Sigmoid colon (tissue), 7 donors: Measurements from ENCODE around the gene HSDL1. TPM values are rescaled to one million over a fixed set of nuclear protein-coding genes. Genes with fewer than 3 reads are reported as not detected.
A peak's percentile ranks its signal among the peaks of the same experiment; 100 is the strongest.

Source experiments
- DNase-seq: peaks from one replicate; pipeline ENCODE4 v3.0.0-alpha.2; 2019
- H3K27ac ChIP-seq, 4 donors: fragments of 200-600 bp; sonication (generic); one replicate each; pipeline ENCODE4 v1.5.1; 2016 to 2019; ENCODE audit warnings: mild to moderate bottlenecking in 1 of 4
- H3K27me3 ChIP-seq, 3 donors: fragments of 200-600 bp; sonication (generic); one replicate each; pipeline ENCODE4 v1.5.1; 2019; ENCODE audit warnings: mild to moderate bottlenecking in 1 of 3
- H3K36me3 ChIP-seq, 4 donors: fragments of 200-600 bp; sonication (generic); one replicate each; pipeline ENCODE4 v1.5.1; 2016 to 2019
- H3K4me1 ChIP-seq, 4 donors: fragments of 200-600 bp; sonication (generic); one replicate each; pipeline ENCODE4 v1.5.1; 2017 to 2019
- H3K4me3 ChIP-seq, 4 donors: fragments of 200-600 bp; sonication (generic); one replicate each; pipeline ENCODE4 v1.5.1; 2017 to 2019; ENCODE audit warnings: mild to moderate bottlenecking in 2 of 4, moderate library complexity in 1 of 4
- H3K9me3 ChIP-seq, 4 donors: fragments of 200-600 bp in 3 of 4; sonication (generic) in 3 of 4; one replicate each; pipeline versions ENCODE4 v1.5.1 to v1.6.1; 2013 to 2019
- EP300 ChIP-seq, 4 donors: sonication (generic); formaldehyde crosslinking; IDR thresholded peaks; one replicate each; pipeline ENCODE4 v1.6.1; 2017; ENCODE audit warnings: antibody characterized with exemption in 4 of 4
- POLR2A ChIP-seq, 2 donors: fragments of 450-650 bp; IDR thresholded peaks; one replicate each; pipeline ENCODE4 v1.6.1; 2016; ENCODE audit warnings: antibody characterized with exemption in 2 of 2, mild to moderate bottlenecking in 2 of 2, moderate library complexity in 2 of 2
- POLR2AphosphoS5 ChIP-seq, 4 donors: sonication (generic); formaldehyde crosslinking; IDR thresholded peaks; one replicate each; pipeline ENCODE4 v1.6.1; 2017; ENCODE audit warnings: antibody characterized with exemption in 4 of 4
- WGBS, 2 donors: extraction: QIAGEN DNeasy Blood & Tissue Kit; methylation state at CpG; one replicate each; pipeline ENCODE4 v1.1.7; 2013; 5-methylcytosine and 5-hydroxymethylcytosine counted together
- intact Hi-C: fragments of 100-400 bp; cut with DNase I; formaldehyde crosslinking; loops from one replicate; pipeline ENCODE4 v1.15.1; 2023
- polyA plus RNA-seq, 3 donors: library from polyadenylated mRNA; stranded (reverse); fragments of 200-250 nt; gene quantifications; one replicate each; pipeline ENCODE4 v1.2.3, GENCODE V29; 2013
- total RNA-seq, 4 donors: library from RNA; depleted of rRNA; stranded (reverse); fragments of >200 nt; gene quantifications; one replicate each; pipeline ENCODE4 v1.1.0, GENCODE V29; 2016
- TF ChIP-seq, protein P1 (sequence below), 4 experiments: fragments of 450-650 bp in 3 of 4; fragments of 200-600 bp in 1 of 4; IDR thresholded peaks; one replicate each; pipeline ENCODE4 v1.5.1; 2016 to 2019; ENCODE audit warnings: antibody characterized with exemption in 4 of 4, mild to moderate bottlenecking in 3 of 4, moderate library complexity in 2 of 4
- donor health status: healthy with polysubstance abuse.
- donor health status: Bipolar disorder and iron deficiency.
- donor health status: healthy.

Gene HSDL1
- total and polyA plus RNA-seq, 7 donors = 5.3 to 27.8 (median 11.4) TPM

DNA sequence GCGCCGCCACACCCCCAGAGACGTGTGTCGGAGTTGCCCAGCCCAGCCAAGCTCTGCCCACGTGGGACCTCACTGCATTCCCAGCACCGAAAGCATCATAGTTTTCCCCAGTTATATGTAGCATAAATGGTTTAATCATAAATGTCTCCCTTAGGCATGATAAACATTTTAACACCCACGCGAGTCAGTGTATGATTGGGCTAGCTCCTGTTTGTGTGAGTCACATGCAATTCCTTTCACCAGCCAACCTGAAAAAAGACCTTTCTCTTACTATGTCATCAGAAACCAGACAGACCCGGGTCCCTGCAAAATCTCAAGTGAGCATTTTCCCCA, 32.7 kb upstream of the HSDL1 start:
- WGBS, 2 donors = 58 to 70% methylated on average over 9 of the region's 9 CpGs
- Histone ChIP-seq H3K27ac (peak overlapping the region; percentile 66 to 78 (median 72)), H3K4me3 (no peak overlapping the region), H3K27me3 (no peaks in the 10 kb centered on the region), H3K9me3 (no peaks in the 10 kb centered on the region), H3K4me1 (peaks cover 0 to 36% (median 29%) of the 10 kb centered on the region in 4 donors), H3K36me3 (peaks cover 5 to 44% (median 29%) of the 10 kb centered on the region in 4 donors)
- no peak for DNase-seq
- TF ChIP-seq POLR2A (IDR thresholded peaks at IDR 0.05) = no peak
- TF ChIP-seq POLR2AphosphoS5 (IDR thresholded peaks at IDR 0.05) = no peak
- TF ChIP-seq, protein P1, sequence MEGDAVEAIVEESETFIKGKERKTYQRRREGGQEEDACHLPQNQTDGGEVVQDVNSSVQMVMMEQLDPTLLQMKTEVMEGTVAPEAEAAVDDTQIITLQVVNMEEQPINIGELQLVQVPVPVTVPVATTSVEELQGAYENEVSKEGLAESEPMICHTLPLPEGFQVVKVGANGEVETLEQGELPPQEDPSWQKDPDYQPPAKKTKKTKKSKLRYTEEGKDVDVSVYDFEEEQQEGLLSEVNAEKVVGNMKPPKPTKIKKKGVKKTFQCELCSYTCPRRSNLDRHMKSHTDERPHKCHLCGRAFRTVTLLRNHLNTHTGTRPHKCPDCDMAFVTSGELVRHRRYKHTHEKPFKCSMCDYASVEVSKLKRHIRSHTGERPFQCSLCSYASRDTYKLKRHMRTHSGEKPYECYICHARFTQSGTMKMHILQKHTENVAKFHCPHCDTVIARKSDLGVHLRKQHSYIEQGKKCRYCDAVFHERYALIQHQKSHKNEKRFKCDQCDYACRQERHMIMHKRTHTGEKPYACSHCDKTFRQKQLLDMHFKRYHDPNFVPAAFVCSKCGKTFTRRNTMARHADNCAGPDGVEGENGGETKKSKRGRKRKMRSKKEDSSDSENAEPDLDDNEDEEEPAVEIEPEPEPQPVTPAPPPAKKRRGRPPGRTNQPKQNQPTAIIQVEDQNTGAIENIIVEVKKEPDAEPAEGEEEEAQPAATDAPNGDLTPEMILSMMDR (IDR thresholded peaks at IDR 0.05) = no peak
- intact Hi-C loops = no loop called here

DNA sequence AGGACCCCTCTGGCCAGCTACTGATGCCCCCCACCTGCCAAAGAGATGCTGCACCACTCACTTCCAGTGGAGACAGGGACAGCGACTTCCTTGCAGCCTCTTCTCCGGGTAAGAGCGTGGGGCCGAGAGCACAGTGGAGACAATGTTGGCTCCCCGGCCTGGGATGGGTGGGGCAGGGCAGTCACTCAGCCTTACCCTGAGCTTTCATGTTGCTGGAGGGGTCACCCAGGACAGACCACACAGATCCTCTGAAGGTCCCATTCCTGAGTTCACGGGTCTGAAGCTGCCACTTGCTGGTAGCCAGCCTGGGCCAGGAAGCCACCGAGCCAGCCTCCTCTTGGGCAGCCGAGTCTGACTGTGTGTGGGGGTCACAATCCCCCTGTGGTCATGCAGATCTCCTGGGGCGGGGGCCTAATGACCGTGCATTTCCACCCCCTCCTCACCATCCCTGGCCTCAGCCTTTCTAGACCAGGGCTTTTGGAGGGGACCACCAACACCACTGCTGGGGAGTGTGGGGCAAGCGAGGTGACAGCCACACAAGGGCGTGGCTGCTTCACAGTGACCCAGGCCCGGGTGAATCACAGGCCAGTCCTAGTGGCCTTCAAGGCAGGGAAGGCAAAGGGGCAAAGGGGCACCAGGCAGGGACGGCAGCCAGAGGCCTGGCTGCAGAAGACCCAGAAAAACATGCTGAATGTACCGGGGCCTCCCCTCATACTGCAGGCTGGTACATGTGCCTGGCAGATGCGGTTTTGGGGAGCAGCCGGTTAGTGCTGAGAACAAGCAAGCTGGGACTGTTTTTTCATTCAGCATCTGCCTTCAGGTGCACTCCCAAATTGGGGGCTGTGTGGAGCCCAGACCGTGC, 31.4 kb upstream of the HSDL1 start:
- Histone ChIP-seq H3K4me1 (peaks cover 0 to 36% (median 29%) of the 10 kb centered on the region in 4 donors), H3K27me3 (no peaks in the 10 kb centered on the region), H3K4me3 (no peak overlapping the region), H3K36me3 (peaks cover 5 to 31% (median 17%) of the 10 kb centered on the region in 4 donors), H3K9me3 (no peaks in the 10 kb centered on the region), H3K27ac (peak overlapping the region; percentile 66 to 78 (median 72))
- DNase-seq = no peak
- intact Hi-C loops = no loop called here
- TF ChIP-seq EP300 (IDR thresholded peaks at IDR 0.05) (no peak), POLR2AphosphoS5 (IDR thresholded peaks at IDR 0.05) (no peak), POLR2A (IDR thresholded peaks at IDR 0.05) (no peak)
- TF ChIP-seq, protein P1 (IDR thresholded peaks at IDR 0.05) = no peak
- WGBS, 2 donors = 41 to 72% methylated on average over 18 of the region's 18 CpGs

DNA sequence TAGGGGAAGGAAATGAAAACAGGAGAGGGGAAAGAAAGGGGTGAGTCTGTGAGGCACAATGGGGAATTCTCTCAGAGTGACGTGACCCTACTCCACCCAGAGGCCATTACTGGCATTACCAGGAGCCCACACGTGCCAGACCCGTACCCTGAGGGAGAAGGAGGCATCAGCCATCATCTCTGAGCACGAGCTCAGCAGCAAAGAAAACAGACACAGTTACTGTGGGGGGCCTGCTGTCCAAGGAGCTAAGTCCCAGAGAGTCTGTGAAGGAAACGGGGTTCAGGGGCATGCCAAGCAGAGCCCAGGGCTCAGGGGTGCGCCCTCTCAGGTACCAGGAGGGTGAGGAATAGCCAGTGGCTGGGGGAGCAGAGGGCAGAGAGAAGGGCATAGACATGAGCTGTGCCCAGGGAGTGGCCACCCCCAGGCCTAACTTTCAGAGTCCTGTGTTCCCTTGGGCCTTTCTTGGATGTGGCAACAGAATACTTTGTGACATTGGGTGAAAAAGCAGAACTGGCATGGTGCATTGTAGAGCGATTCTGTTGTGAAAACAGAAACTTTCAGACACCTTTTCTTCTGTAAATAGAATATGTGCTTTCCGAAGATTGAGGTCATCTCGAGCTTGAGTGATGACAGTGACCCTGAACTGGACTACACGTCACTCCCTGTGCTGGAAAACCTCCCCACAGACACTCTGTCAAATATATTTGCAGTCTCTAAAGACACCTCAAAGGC, 30.5 kb upstream of the HSDL1 start:
- no peaks in the 10 kb centered on the region for H3K9me3 ChIP-seq
- intact Hi-C loops = no loop called here
- H3K4me3 ChIP-seq = no peak overlapping the region
- 27 to 37% methylated on average over 10 of the region's 10 CpGs for whole genome bisulfite sequencing, 2 donors
- TF ChIP-seq, protein P1 (IDR thresholded peaks at IDR 0.05) = peak in 3 of 4 experiments; percentile 58 to 67 (median 62)
- no peak for TF ChIP-seq POLR2AphosphoS5 (IDR thresholded peaks at IDR 0.05)
- TF ChIP-seq EP300 (IDR thresholded peaks at IDR 0.05) = no peak
- no peak for DNase-seq
- H3K27me3 ChIP-seq = no peaks in the 10 kb centered on the region
- peaks cover 5 to 22% (median 12%) of the 10 kb centered on the region in 4 donors for H3K36me3 ChIP-seq
- peak overlapping the region in 3 of 4 donors; percentile 16 to 78 (median 66) for H3K27ac ChIP-seq
- H3K4me1 ChIP-seq = peaks cover 0 to 36% (median 29%) of the 10 kb centered on the region in 4 donors

DNA sequence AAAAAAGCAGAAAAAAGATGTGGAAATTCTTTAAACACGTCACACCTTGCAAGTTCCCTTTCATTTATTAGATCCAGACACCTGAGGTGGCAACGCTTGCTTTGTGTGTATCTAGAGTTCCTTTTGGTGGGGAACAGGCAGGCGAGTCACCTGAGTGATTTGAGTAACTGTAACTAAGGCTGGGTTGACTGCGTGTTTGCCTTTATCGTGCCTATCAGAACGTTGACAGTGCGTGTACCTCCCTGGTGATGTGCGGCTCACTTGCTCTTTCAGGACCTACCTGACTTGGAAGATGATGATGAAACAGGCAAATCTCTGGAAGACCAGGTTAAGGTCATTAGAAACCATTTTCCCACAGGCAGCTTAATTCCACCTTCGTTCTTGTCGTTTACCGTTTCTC, 29.4 kb upstream of the HSDL1 start:
- 82 to 85% methylated on average over 11 of the region's 11 CpGs for WGBS, 2 donors
- no peak for DNase-seq
- Histone ChIP-seq H3K27ac (no peak overlapping the region), H3K9me3 (no peaks in the 10 kb centered on the region), H3K4me3 (no peak overlapping the region), H3K36me3 (peaks cover 1 to 11% (median 4%) of the 10 kb centered on the region in 4 donors), H3K4me1 (peaks cover 0 to 36% (median 29%) of the 10 kb centered on the region in 4 donors), H3K27me3 (no peaks in the 10 kb centered on the region)
- no peak for TF ChIP-seq POLR2A (IDR thresholded peaks at IDR 0.05)
- TF ChIP-seq POLR2AphosphoS5 (IDR thresholded peaks at IDR 0.05) = no peak
- no peak for TF ChIP-seq EP300 (IDR thresholded peaks at IDR 0.05)
- TF ChIP-seq, protein P1 (IDR thresholded peaks at IDR 0.05) = no peak
- intact Hi-C loops = no loop called here
